K562 (cell line): ENCODE results near the gene NTM. TPM values are rescaled to one million over a fixed set of nuclear protein-coding genes. Genes with fewer than 3 reads are reported as not detected.

Source experiments
- ATAC-seq: fragments of 200-7000 bp; cut with Tn5 transposase; 3 replicates; pipeline ENCODE4 v1.9.1; 2020; ENCODE audit warnings: moderate library complexity
- BruUV-seq: library from RNA; stranded (reverse); fragments of 400-500 nt; replicated peaks from 2 replicates; lab custom pipeline; 2021; lab: Mats Ljungman, UMichigan
- CTCF ChIA-PET: fragments of 300-600 bp; formaldehyde crosslinking; extraction: SDS; loops from one replicate; lab custom pipeline; 2021; ENCODE audit warnings: low intra/inter-chr PET ratio; lab: Yijun Ruan, JAX
- POLR2A ChIA-PET: fragments of 300-600, 350-650 bp; sonication (Branson Sonifier 250); formaldehyde crosslinking; extraction: SDS; loops from one replicate; lab custom pipeline; 2021; ENCODE audit warnings: antibody characterized with exemption, inconsistent platforms; lab: Yijun Ruan, JAX
- DNase-seq, 4 experiments: peaks; one replicate each; pipeline versions ENCODE4 v3.0.0 to v3.0.0-alpha.2; 2011 to 2018; ENCODE audit warnings: low spot score in 3 of 4, mixed read lengths in 3 of 4; ENCODE audit errors: extremely low read depth in 1 of 4
- FAIRE-seq: peaks from 2 replicates; lab custom pipeline; 2011; peaks lifted over from hg19 to GRCh38; lab: Jason Lieb, UNC
- H2AFZ ChIP-seq: 2 replicates; pipeline ENCODE4 v1.6.0; 2011; ENCODE audit warnings: low read depth, low read length, control low read depth, inconsistent platforms
- H3K27ac ChIP-seq: fragments of 200-600 bp; 3 replicates; pipeline ENCODE4 v1.8.0; 2011; ENCODE audit warnings: low read depth, mild to moderate bottlenecking, control low read depth, inconsistent platforms, low read length, moderate library complexity, mixed read lengths; ENCODE audit errors: extremely low read depth
- H3K27me3 ChIP-seq, 2 experiments: fragments of 300-600 bp in 1 of 2; 2 replicates in 1 of 2; 3 replicates in 1 of 2; pipeline versions ENCODE4 v1.6.0 to v1.8.0; 2011; ENCODE audit warnings: inconsistent platforms in 2 of 2, low read length in 2 of 2, mild to moderate bottlenecking in 1 of 2, mixed read lengths in 1 of 2, moderate library complexity in 1 of 2; ENCODE audit not compliant: control insufficient read depth in 2 of 2, insufficient read depth in 2 of 2
- H3K36me3 ChIP-seq: fragments of 300-600 bp; 3 replicates; pipeline ENCODE4 v1.8.0; 2011; ENCODE audit warnings: mild to moderate bottlenecking, low read length, inconsistent platforms; ENCODE audit not compliant: control insufficient read depth, insufficient read depth
- H3K4me1 ChIP-seq, 2 experiments: fragments of 200-600 bp in 1 of 2; replicated peaks in 1 of 2; 2 replicates in 1 of 2; 3 replicates in 1 of 2; pipeline versions ENCODE4 v1.5.1 to v1.8.0; 2011; ENCODE audit warnings: inconsistent platforms in 2 of 2, low read length in 2 of 2, mild to moderate bottlenecking in 1 of 2, mixed read lengths in 1 of 2, moderate library complexity in 1 of 2; ENCODE audit not compliant: control insufficient read depth in 2 of 2, insufficient read depth in 2 of 2
- H3K4me2 ChIP-seq: 2 replicates; pipeline ENCODE4 v1.6.1; 2011; ENCODE audit warnings: low read length, control low read depth, inconsistent platforms, mixed read lengths; ENCODE audit not compliant: insufficient read depth
- H3K4me3 ChIP-seq: fragments of 200-600 bp; sonication (generic), shearing (Covaris generic); 2 replicates; pipeline ENCODE4 v1.5.1; 2016; ENCODE audit warnings: control low read depth, inconsistent platforms
- H3K79me2 ChIP-seq: fragments of 200-600 bp; 3 replicates; pipeline ENCODE4 v1.8.0; 2011; ENCODE audit warnings: low read length, inconsistent platforms; ENCODE audit not compliant: control insufficient read depth, insufficient read depth
- H3K9ac ChIP-seq, 2 experiments: 2 replicates each; pipeline versions ENCODE4 v1.6.0 to v1.6.1; 2011; ENCODE audit warnings: low read depth in 2 of 2, low read length in 2 of 2, control low read depth in 1 of 2, inconsistent platforms in 1 of 2, mild to moderate bottlenecking in 1 of 2, mixed read lengths in 1 of 2; ENCODE audit not compliant: insufficient read depth in 1 of 2
- H3K9me1 ChIP-seq: one replicate; pipeline ENCODE4 v1.6.0; 2011; ENCODE audit warnings: inconsistent platforms, mild to moderate bottlenecking, low read length, moderate library complexity; ENCODE audit not compliant: control insufficient read depth, insufficient read depth
- H3K9me3 ChIP-seq: replicated peaks from 2 replicates; pipeline ENCODE4 v1.5.1; 2011; ENCODE audit warnings: low read depth, low read length, inconsistent platforms; ENCODE audit not compliant: control insufficient read depth, insufficient read depth
- H4K20me1 ChIP-seq: replicated peaks from 2 replicates; pipeline ENCODE4 v1.6.1; 2011; ENCODE audit warnings: low read length, inconsistent platforms, mixed read lengths; ENCODE audit not compliant: control insufficient read depth, insufficient read depth
- CBX5 ChIP-seq: IDR thresholded peaks from 2 replicates; pipeline ENCODE4 v1.6.1; 2014; ENCODE audit warnings: low read depth, borderline replicate concordance
- DNMT1 ChIP-seq: fragments of 450-650 bp; IDR thresholded peaks from 2 replicates; pipeline ENCODE4 v1.6.1; 2016; ENCODE audit warnings: antibody characterized with exemption, mild to moderate bottlenecking
- ELF4 ChIP-seq: fragments of 450-650 bp; formaldehyde crosslinking; IDR thresholded peaks from 2 replicates; pipeline ENCODE4 v1.4.0; 2022; ENCODE audit warnings: missing genetic modification characterization
- FOXA1 ChIP-seq: fragments of 450-650 bp; IDR thresholded peaks from 2 replicates; pipeline ENCODE4 v1.6.1; 2016; ENCODE audit warnings: mild to moderate bottlenecking, borderline replicate concordance
- FOXJ2 ChIP-seq: fragments of 200-800 bp; sonication (Bioruptor generic); IDR thresholded peaks from 2 replicates; pipeline ENCODE4 v1.6.1; 2016; ENCODE audit warnings: missing genetic modification characterization, missing compliant biosample characterization
- GATA2 ChIP-seq: sonication (generic); formaldehyde crosslinking; IDR thresholded peaks from 2 replicates; pipeline ENCODE4 v1.4.0; 2020; ENCODE audit warnings: mild to moderate bottlenecking, missing genetic modification reagents
- HNRNPLL ChIP-seq: fragments of 200-400 bp; formaldehyde crosslinking; IDR thresholded peaks from 2 replicates; pipeline ENCODE4 v1.6.1; 2017; ENCODE audit warnings: low read length, low read depth, mild to moderate bottlenecking; ENCODE audit not compliant: poor library complexity, severe bottlenecking
- KDM4B ChIP-seq, 2 experiments: fragments of 450-650 bp in 1 of 2; sonication (generic) in 1 of 2; IDR thresholded peaks; 2 replicates each; pipeline ENCODE4 v1.6.1; 2016 to 2017; ENCODE audit warnings: borderline replicate concordance in 2 of 2, antibody characterized with exemption in 1 of 2, low read depth in 1 of 2, mild to moderate bottlenecking in 1 of 2
- PHF21A ChIP-seq: fragments of 450-650 bp; IDR thresholded peaks from 2 replicates; pipeline ENCODE4 v1.6.1; 2017; ENCODE audit warnings: low read depth, borderline replicate concordance
- SAFB2 ChIP-seq: fragments of 200-400 bp; formaldehyde crosslinking; IDR thresholded peaks from 2 replicates; pipeline ENCODE4 v1.6.1; 2018; ENCODE audit warnings: borderline replicate concordance, low read length, low read depth, moderate library complexity; ENCODE audit not compliant: severe bottlenecking
- TAF1 ChIP-seq: IDR thresholded peaks from 2 replicates; pipeline ENCODE4 v1.6.1; 2011; ENCODE audit warnings: mild to moderate bottlenecking, low read length, moderate library complexity; ENCODE audit not compliant: insufficient read depth, control insufficient read depth, severe bottlenecking; ENCODE audit errors: extremely low read depth
- TEAD2 ChIP-seq: fragments of 450-650 bp; IDR thresholded peaks from 2 replicates; pipeline ENCODE4 v1.6.1; 2016; ENCODE audit warnings: missing genetic modification characterization, control low read depth, missing compliant biosample characterization
- WHSC1 ChIP-seq: IDR thresholded peaks from one replicate; pipeline ENCODE4 v1.6.1; 2012; ENCODE audit warnings: low read length, control low read depth, inconsistent platforms
- WGBS: fragments of 100-300 bp; shearing (Covaris generic); methylation state at CpG from one replicate; pipeline ENCODE4 v1.1.6; 2016; ENCODE audit warnings: low coverage, mixed read lengths; ENCODE audit not compliant: insufficient coverage; ENCODE audit errors: missing lambda C conversion rate; 5-methylcytosine and 5-hydroxymethylcytosine counted together
- in situ Hi-C: fragments of 300-500 bp; cut with MboI; formaldehyde crosslinking; loops from 4 replicates; pipeline ENCODE4 v1.15.0; 2018; ENCODE audit warnings: inconsistent platforms, mixed read lengths
- intact Hi-C: fragments of 100-400 bp; cut with micrococcal nuclease; formaldehyde crosslinking; loops from 2 replicates; pipeline ENCODE4 v1.14.2; 2022
- polyA plus RNA-seq, 8 experiments: library from polyadenylated mRNA; depleted of rRNA in 4 of 8; stranded (reverse) in 5 of 8; unstranded in 3 of 8; fragments of >200 nt; fragmentation: Nextera tagmentation in 2 of 8; fragmentation: Illumina TruSeq in 1 of 8; extraction: Ambion mirVana in 2 of 8; extraction: Trizol in 1 of 8; gene quantifications; 2 replicates each; pipeline versions ENCODE4 v1.2.1 to v1.2.3, GENCODE V29; 2011 to 2014; ENCODE audit warnings: inconsistent platforms in 1 of 8, missing spikeins in 1 of 8
- total RNA-seq, 7 experiments: library from RNA; depleted of rRNA in 6 of 7; stranded (reverse); fragments of >200 nt in 6 of 7; fragmentation: Illumina TruSeq in 2 of 7; extraction: Trizol in 2 of 7; gene quantifications; 2 replicates each; pipeline versions ENCODE4 v1.2.1 to v1.2.3, GENCODE V29; 2011 to 2021; ENCODE audit warnings: low replicate concordance in 1 of 7
- TF ChIP-seq, protein P1 (sequence below): fragments of 450-650 bp; formaldehyde crosslinking; IDR thresholded peaks from 2 replicates; pipeline ENCODE4 v1.4.0; 2020; ENCODE audit warnings: mild to moderate bottlenecking, moderate library complexity
- TF ChIP-seq, protein P2 (sequence below): fragments of 450-650 bp; IDR thresholded peaks from 2 replicates; pipeline ENCODE4 v1.6.1; 2018; ENCODE audit not compliant: partially characterized antibody

NTM gene
- total and polyA plus RNA-seq, 9 of the 15 experiments (the other 6 are each of a cell fraction or from before 2014, with no cell fraction given) = not detected

GRCh38 chr11:131908316-131908715 lies 537.9 kb downstream of the NTM start:
- no peaks in the 10 kb centered on the region for H3K79me2 ChIP-seq
- no peaks in the 10 kb centered on the region for H3K9me3 ChIP-seq
- no peaks in the 10 kb centered on the region for H3K27me3 ChIP-seq
- H3K4me3 ChIP-seq = no peak overlapping the region
- no peak overlapping the region for H3K4me2 ChIP-seq
- H3K9ac ChIP-seq = no peak overlapping the region
- WGBS = 0% methylated on average over 2 of the region's 2 CpGs
- no peaks in the 10 kb centered on the region for H3K9me1 ChIP-seq
- ChIA-PET POLR2A (no interaction called here), CTCF (no interaction called here)
- H3K27ac ChIP-seq = no peak overlapping the region
- intact Hi-C loops (no loop called here), in situ Hi-C loops (no loop called here)
- ATAC-seq (no peak), FAIRE-seq (no peak)
- H2AFZ ChIP-seq = no peak overlapping the region
- H3K36me3 ChIP-seq = no peaks in the 10 kb centered on the region
- no TSS peak for BruUV-seq
- no peaks in the 10 kb centered on the region for H3K4me1 ChIP-seq
- TF ChIP-seq ELF4 (CRISPR knock-in tag) (no peak), TAF1 (no peak), GATA2 (CRISPR knock-in tag) (no peak), TEAD2 (tag) (no peak), DNMT1 (no peak), FOXJ2 (tag) (no peak), WHSC1 (no peak), HNRNPLL (no peak), FOXA1 (no peak), SAFB2 (no peak), KDM4B (IDR thresholded peaks at IDR 0.05; ENCODE audit: borderline replicate concordance in 2 of 2, low read depth in 1 of 2) (no peak), PHF21A (no peak), CBX5 (no peak)
- TF ChIP-seq, protein P1, sequence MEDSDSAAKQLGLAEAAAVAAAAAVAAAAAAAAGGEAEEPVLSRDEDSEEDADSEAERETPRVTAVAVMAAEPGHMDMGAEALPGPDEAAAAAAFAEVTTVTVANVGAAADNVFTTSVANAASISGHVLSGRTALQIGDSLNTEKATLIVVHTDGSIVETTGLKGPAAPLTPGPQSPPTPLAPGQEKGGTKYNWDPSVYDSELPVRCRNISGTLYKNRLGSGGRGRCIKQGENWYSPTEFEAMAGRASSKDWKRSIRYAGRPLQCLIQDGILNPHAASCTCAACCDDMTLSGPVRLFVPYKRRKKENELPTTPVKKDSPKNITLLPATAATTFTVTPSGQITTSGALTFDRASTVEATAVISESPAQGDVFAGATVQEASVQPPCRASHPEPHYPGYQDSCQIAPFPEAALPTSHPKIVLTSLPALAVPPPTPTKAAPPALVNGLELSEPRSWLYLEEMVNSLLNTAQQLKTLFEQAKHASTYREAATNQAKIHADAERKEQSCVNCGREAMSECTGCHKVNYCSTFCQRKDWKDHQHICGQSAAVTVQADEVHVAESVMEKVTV (CRISPR knock-in tag) = no peak
- TF ChIP-seq, protein P2, sequence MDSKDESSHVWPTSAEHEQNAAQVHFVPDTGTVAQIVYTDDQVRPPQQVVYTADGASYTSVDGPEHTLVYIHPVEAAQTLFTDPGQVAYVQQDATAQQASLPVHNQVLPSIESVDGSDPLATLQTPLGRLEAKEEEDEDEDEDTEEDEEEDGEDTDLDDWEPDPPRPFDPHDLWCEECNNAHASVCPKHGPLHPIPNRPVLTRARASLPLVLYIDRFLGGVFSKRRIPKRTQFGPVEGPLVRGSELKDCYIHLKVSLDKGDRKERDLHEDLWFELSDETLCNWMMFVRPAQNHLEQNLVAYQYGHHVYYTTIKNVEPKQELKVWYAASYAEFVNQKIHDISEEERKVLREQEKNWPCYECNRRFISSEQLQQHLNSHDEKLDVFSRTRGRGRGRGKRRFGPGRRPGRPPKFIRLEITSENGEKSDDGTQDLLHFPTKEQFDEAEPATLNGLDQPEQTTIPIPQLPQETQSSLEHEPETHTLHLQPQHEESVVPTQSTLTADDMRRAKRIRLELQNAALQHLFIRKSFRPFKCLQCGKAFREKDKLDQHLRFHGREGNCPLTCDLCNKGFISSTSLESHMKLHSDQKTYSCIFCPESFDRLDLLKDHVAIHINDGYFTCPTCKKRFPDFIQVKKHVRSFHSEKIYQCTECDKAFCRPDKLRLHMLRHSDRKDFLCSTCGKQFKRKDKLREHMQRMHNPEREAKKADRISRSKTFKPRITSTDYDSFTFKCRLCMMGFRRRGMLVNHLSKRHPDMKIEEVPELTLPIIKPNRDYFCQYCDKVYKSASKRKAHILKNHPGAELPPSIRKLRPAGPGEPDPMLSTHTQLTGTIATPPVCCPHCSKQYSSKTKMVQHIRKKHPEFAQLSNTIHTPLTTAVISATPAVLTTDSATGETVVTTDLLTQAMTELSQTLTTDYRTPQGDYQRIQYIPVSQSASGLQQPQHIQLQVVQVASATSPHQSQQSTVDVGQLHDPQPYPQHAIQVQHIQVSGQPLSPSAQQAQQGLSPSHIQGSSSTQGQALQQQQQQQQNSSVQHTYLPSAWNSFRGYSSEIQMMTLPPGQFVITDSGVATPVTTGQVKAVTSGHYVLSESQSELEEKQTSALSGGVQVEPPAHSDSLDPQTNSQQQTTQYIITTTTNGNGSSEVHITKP = no peak
- TF ChIP-seq, all 486 proteins: peak for 0
- no peaks in the 10 kb centered on the region for H4K20me1 ChIP-seq
- no peak for DNase-seq
